HG02884 (cell line): Measurements from ENCODE around the gene ZC2HC1B.
"Not testable (repeated sequence)": the region's sequence is repeated elsewhere in the genome, so short reads cannot be mapped to it uniquely, and the experiment has no call there.

Experiments
- ATAC-seq: cut with Tn5 transposase; IDR thresholded peaks from one replicate; pipeline ENCODE4 v1.9.1; 2021; ENCODE audit warnings: mild to moderate bottlenecking, moderate library complexity; ENCODE audit not compliant: unreplicated experiment

ZC2HC1B gene

DNA sequence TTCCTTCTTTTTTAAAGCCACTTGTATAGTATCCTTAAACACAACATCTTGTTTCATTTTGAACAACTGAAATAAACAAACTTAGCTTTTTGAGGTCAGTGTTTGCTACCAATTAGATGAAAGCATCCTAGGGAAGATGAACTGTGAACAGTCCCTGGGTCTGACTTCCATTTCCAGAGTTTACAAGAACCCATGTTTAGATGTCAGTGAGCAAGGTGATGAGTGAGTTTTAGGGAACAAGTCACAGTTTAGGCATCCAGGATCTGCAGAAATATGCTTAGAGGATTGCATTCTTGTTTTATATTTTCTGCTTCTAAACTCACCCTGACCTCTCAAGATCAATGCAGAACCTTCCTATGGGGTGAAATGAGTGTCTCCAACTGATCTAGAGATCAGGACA, 3.0 kb downstream of the ZC2HC1B start:
- no peak for ATAC-seq

DNA sequence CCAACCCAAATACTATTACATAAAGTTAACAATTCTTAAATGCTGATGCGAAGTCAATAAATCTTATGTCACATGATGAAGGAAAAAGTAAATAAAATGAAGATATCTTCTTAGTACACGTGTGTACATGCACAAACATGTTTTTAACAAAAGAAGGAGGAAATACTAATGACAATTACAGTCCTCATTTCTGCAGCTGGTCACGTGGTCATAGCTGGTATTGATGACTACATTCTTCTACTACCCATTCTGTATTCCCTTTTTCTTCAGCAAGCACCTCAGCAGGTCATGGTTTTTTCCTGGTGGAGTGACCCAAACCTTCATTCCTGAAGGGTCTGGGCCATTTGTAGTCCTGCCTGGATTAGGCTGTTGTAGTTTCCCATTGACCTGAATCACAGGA, 4.5 kb downstream of the ZC2HC1B start:
- ATAC-seq = not testable (repeated sequence)

DNA sequence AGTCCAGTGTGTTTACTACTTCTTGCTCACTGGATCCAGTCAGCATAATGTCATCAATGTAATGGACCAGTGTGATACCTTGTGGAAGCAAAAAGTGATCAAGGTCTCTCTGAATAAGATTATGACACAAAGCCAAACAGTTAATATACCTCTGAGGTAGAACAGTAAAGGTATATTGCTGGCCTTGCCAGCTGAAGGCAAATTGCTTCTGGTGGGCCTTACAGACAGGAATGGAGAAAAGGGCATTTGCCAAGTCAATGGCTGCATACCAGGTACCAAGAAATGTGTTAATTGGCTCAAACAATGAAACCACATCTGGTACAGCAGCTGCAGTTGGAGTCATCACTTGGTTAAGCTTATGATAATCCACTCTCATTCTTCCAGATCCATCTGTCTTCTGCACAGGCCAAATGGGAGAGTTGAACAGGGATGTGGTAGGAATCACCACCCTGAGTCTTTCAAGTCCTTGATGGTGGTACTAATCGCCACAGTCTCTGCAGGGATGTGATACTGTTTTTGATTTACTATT, 7.0 kb downstream of the ZC2HC1B start:
- not testable (repeated sequence) for ATAC-seq

DNA sequence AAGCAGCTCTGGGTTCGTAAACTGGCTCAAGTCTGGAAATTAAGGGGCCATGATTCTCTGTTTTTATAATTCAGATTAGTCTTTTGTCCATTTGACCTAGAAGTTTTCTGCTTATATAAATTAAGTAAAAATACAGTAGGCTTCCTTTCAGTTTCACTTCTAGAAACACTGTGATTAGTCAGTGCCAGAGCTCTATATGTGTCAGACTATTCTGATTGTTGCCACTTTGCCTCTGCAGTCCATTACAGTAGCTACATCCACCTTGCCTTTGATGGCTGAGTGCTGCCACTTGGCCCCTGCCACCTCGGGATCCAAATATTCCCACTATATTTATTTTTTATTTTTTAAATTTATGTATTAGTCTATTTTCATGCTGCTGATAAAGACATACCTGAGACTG, 7.9 kb downstream of the ZC2HC1B start:
- ATAC-seq = peak; percentile 100

DNA sequence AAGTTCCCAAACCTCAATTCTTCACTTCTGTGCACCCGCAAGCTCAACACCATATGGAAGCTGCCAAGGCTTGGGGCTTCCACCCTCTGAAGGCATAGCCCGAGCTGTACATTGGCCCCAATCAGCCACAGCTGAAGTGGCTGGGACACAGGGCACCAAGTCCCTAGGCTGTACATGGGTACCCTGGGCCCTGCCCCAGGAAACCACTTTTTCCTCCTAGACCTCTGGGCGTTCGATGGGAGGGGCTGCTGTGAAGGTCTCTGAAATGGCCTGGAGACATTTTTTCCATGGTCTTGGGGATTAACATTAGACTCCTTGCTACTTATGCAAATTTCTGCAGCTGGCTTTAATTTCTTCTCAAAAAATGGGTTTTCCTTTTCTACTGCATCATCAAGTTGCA, 9.3 kb downstream of the ZC2HC1B start:
- not testable (repeated sequence) for ATAC-seq

DNA sequence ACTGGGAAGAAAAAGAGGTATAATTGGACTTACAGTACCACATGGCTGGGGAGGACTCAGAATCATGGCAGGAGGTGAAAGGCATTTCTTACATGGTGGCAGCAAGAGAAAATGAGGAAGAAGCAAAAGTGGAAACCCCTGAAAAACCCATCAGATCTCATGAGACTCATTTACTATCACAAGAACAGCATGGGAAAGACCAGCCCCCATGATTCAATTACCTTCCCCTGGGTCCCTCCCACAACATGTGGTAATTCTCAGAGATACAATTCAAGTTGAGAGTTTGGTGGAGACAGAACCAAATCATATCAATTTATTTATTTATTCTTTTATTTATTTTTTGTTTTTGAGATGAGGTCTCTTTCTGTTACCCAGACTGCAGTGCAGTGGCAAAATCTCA, 10.2 kb downstream of the ZC2HC1B start:
- ATAC-seq = not testable (repeated sequence)

DNA sequence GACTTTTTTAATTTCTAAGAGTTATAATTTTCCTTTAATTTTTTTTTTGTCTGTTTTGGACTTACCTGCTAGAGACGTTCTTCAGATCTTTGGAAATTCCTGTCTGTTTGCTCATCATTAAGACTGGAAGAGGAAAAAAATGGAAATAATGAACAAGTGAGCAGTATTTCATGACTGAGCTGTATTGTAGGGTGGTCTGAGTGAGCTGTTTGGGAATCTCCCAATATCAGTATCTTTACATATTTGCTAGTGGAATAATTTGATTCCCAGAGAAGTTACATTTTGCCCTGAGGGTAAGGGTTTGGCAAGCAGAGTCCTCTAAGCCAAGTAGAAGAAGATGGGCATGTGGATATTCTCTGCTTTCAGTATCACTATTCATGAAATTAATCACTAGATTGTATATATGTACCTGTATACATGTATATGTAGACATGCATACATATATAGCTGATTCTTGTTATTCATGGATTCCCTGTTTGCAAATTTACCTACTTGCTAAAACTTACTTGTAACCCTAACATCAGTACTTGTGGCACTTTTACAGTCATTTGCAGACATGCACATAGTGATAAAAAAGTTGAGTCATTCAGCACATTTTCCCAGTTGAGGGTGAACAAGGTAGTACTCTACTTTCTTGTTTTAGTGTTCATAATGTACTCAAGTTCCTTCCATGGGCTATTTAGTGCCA, 13.5 kb downstream of the ZC2HC1B start:
- ATAC-seq = no peak

DNA sequence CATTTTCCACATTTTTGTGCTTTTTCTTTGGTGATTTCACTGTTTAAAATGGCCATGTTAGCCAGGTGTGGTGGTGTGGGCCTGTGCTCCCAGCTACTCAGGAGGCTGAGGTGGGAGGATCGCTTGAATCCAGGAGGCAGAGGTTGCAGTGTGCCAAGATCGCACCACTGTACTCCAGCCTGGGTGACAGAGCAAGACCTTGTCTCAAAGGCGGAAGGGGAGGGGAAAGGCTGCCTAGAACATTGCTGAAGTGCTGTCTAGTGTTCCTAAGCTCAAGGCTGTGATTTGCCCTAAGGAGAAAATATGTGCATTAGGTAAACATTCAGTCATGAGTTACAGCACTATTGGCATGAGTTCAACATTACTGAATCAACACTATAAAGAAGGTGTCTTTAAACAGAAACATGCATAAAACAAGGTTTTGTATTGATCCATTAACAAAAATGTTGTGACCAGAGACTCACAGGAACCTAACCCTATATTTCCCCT, 14.0 kb downstream of the ZC2HC1B start:
- ATAC-seq = no peak

DNA sequence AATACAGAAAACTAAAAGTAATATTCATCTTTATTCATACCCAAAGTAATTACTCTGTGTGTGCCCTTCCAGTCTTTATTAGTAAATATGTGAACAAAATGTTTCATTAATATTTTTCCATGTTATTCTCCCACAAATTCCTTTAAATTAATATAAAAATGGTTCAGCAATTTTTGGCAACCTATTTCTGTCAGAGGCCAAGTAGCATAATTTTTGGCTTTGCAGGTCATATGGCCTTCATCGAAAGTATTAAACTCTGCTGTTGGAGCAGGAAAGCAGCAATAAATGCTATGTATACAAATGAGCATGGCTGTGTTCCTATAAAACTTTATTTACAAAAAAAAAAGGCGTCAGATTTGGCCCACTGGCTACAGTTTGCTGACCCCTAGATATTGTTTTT, 16.1 kb downstream of the ZC2HC1B start:
- no peak for ATAC-seq

DNA sequence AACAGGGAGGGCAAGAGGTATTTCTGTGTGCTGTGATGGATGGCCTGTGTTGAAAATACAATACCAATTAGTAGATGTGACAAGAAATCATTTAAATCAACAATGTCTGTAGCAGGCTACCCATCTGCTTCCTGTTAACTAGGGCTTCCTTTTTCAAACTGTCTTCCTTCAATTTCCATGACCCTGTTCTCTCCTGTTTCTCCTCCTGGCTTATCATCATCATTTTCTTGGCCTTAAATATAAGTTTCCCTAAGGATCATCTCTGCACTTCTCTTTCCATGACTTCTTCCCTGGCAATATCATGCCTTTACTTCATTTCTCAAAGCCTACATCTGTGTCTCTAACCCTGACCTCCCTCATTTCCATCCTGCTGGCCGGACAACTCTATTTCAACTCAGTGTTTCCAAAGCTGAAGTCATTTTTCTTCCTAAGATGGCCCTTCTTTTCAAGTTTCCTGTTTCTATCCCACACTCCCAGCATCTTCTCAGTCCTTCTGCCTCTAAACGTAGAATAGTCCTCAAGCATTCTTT, 18.2 kb downstream of the ZC2HC1B start:
- ATAC-seq = no peak

DNA sequence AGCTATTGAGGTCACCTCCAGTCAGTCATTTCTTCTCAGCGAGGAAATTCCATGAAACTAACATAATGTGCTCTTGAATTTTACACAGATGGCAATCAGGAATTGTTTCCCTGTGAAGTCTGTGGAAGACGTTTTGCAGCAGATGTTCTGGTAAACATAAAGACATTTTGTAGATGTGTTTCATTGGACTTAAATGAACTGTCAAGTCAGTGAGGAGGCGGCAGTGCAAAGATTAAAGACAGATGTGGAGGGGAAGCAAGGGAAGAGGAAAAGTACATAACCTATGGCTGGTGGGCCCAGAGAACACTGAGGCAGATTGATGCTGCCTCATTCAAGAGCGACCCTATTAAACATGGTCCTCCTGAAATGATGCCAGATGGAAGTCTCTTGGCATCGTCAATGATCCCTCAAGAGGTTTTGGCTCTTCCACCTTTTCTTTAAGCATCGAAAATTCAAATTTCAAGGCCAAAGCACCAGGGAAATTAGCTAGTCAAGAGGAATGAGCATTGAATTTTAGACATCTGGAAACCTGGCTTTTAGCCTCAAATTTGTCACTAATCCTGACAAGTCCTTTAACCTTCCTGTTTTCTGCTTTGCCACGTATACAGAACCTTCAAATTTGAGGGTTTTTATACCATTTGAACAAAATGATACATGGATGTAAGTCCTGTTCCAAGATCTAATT, 20.1 kb downstream of the ZC2HC1B start:
- no peak for ATAC-seq

DNA sequence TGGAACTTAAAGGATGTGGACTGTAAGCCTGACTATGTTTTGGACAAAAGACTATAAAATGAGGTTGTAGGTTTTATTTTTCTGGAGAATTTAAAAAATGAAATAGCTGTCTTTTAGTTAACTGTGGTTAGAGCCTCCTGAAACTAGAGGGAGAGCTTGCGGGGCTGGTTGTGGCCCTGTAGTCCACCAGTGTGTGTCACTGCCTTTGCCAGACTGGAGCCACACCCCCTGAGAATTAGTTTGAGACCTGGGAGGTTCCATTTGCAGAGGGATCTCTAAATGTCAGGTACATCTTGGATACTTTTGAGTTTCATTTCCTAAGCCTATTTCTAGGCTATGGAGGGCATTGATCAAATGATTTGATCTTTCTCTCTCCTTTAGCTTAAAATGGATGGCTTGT, 20.8 kb downstream of the ZC2HC1B start:
- no peak for ATAC-seq

DNA sequence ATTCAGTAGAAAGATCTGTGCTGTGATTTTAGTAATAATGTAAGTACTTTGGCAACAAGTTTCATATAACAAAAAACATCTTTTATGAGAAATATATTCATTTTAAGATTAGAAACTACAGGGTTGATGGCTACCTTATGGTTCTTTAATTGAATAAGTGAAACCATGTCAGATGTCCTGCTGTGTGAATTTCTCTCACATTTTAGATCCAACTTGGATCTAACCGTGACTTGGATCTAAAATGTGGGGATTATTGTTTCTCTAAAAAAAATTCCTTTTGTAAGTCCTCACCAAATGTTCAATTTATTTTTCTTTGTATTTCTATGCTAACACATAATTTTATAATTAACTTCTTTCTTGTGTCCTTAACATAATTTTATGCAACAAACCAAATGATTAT, 30.4 kb downstream of the ZC2HC1B start:
- no peak for ATAC-seq

DNA sequence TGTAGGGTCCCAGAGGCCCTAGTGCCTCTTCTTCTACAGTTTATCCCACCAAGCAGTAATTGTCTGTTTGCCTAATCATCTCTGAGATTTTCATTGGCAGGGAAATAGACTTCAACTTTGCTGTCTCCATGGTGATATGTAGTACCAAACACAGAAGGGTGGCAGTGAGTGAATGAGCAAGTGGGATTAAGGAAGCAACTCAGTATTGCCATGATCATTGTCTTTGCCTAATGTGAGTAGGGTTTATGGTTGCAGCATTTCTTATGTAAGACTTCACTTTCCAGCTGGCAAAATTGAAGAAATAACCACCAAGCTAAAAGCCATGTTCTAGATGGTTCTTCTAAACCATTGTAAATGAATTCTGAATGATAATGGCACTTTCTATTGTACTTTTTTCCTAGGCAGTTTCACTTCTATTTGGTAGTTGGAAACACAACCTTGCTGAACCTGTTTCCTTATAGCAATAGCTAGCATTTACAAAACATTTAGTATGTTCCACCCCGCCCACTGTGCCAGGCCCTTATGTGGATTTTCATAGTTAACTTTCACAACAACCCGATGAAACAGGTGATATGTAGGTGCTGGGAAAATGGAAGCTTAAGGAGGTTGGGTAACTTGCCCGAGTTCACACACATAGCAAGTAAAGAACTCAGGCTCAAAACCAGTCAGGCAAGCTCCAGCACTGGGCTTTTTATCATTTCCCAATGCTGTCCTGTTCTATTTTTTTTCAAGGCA, 32.0 kb downstream of the ZC2HC1B start:
- no peak for ATAC-seq

DNA sequence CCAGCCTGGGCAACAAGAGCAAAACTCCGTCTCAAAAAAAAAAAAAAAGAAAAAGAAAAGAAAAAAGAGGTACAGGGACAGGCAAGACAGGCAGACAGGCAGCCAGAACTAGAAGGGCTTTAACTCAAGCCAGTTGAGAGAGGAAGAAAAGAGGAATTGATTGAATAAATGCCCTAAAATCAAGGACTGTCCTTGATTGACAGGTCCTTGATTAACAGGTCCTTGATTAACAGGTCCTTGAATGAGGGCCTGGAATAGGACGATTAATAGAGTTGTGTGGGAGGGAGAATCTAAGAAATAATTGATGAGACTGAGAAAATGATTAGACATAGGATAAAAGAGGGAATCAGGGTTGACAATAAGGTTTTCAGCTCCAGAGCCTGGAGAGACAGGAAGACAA, 36.1 kb downstream of the ZC2HC1B start:
- ATAC-seq = no peak

DNA sequence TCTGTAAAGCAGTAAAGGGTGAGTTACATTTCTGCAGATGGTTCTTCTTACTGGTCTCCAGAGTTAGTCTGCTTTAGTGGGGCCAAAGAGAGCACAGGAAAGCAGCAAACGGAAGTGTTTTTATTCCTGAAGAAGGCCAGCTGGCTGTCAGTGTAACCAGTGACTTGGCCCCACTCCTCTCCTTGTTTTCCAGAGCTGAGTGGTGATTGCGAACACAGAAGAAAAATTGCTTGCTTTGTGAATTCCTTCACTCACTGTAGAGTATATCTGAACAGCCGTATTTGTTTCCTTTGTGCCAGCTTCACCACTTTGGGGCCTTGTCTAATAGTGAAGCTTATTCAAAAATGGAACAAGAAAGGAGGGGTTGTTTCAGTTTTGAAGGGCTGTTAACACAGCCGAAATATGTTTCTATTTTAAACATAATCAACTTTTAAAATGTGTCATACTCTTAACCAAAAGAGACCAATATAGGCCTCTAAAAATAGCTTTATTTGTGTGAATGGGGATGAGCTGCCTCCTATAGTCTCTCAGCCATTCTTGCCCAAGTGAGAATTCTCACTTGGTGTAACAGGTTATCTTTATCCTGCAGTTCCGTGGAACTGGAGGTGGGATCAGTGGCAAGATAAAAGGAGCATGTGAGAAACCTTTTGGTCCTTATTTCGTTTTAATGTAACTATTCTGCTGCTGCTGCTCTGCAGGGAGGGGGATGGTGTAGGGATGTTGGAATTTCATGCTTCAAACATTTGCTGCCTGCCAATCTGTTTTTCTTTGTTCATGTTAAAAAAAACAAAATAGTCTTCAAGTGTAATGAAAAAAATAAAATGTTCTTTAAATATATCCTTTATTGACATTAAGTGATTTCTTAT, 37.8 kb downstream of the ZC2HC1B start:
- peak; percentile 91 for ATAC-seq

DNA sequence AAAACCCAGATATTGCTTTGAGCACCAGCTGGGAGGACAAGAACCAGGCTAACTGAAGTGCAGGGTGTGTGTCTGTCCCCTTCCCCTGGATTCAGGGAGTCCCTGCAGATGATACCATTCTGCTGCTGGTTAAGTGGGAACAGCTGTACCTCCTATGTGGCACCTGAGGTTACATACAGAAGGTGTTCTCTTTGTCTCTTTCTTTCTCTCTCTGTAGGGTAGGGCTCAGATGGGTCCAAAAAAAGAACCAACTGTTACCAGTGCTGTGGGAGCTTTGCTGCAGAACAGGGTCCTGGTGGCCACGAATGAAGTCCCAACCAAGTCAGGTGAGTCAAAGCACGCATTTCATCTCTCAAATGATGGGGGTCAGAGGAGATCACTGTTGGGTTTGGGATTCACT, 38.6 kb downstream of the ZC2HC1B start:
- ATAC-seq = no peak

DNA sequence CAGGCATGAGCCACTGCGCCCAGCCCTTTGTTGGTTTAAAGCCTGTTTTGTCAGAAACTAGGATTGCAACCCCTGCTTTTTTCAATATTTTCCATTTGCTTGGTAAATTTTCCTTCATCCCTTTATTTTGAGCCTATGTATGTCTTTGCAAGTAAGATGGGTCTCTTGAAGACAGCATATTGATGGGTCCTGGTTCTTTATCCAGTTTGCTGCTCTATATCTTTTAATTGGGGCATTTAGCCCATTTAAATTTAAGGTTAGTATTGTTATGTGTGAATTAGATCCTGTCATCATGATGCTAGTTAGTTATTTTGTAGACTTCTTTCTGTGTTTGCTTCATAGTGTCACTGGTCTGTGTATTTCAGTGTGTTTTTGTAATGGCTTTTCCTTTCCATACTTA, 46.8 kb downstream of the ZC2HC1B start:
- ATAC-seq = no peak

DNA sequence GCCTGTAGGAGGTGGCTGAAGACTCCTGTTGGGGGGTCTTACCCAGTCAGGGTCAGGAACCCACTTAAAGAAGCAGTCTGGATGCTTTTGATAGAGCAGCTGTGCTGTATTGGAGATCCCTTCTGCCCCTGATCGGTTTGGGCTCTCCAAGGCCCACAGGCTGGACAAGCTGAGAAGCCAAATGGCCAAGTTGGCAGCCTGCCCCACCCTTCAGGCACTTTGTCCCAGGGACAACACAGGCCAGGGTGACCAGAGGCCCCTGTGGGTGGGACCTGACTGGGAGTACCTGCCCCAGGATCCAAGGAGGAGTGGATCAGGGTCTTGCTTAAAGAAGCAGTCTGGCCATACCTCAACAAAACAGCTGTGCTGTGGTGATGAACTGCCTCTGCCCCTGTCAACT, 48.4 kb downstream of the ZC2HC1B start:
- ATAC-seq = no peak

DNA sequence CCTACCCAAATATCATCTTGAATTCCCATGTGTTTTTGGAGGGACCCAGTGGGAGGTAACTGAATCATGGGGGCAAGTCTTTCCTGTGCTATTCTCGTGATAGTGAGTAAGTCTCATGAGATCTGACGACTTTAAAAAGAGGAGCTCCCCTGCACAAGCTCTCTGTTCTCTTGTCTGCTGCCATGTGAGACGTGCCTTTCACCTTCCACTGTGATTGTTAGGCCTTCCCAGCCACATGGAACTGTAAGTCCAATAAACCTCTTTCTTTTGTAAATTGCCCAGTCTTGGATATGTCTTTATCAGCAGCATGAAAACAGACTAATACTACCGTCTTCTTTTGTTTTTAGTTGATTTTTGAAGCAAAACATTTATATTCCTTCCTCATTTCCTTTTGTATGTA, 52.8 kb downstream of the ZC2HC1B start:
- ATAC-seq = not testable (repeated sequence)
